Iris pigment epithelial cell (primary cell): ENCODE measurements around the gene SLC9A8.
A peak's percentile ranks its signal among the peaks of the same experiment; 100 is the strongest.
"Not testable (repeated sequence)": the region's sequence is repeated elsewhere in the genome, so short reads cannot be mapped to it uniquely, and the experiment has no call there.

ENCODE experiments used
- DNase-seq: peaks from one replicate; pipeline ENCODE4 v3.0.0-alpha.2; 2011; ENCODE audit warnings: low read depth

The SLC9A8 gene

GRCh38 chr20:49787371-49788357, 25.0 kb upstream of the SLC9A8 start:
- no peak for DNase-seq

GRCh38 chr20:49790077-49790798, 22.4 kb upstream of the SLC9A8 start:
- DNase-seq, result peak; percentile 94

GRCh38 chr20:49791165-49791564, 21.5 kb upstream of the SLC9A8 start:
- DNase-seq, result no peak

GRCh38 chr20:49792006-49792405, 20.6 kb upstream of the SLC9A8 start:
- DNase-seq, result peak; percentile 61

- no peak for DNase-seq
These were observed 20.0 kb upstream of the SLC9A8 start for GRCh38 chr20:49792611-49793010.

- DNase-seq, result no peak
These were observed 18.1 kb upstream of the SLC9A8 start for GRCh38 chr20:49794336-49795134.

- no peak for DNase-seq
These were observed 17.5 kb upstream of the SLC9A8 start for GRCh38 chr20:49795135-49795424.

- DNase-seq, result no peak
These were observed 15.9 kb upstream of the SLC9A8 start for GRCh38 chr20:49796600-49797343.

- no peak for DNase-seq
These were observed 15.3 kb upstream of the SLC9A8 start for GRCh38 chr20:49797344-49797615.

GRCh38 chr20:49798718-49799117, 13.9 kb upstream of the SLC9A8 start:
- DNase-seq, result no peak

GRCh38 chr20:49799698-49800097, 12.9 kb upstream of the SLC9A8 start:
- DNase-seq, result no peak

- DNase-seq, result no peak
These were observed 9.2 kb upstream of the SLC9A8 start for GRCh38 chr20:49803418-49803817.

- DNase-seq, result no peak
These were observed 8.3 kb upstream of the SLC9A8 start for GRCh38 chr20:49804364-49804763.

- not testable (repeated sequence) for DNase-seq
These were observed 7.3 kb upstream of the SLC9A8 start for GRCh38 chr20:49805224-49805876.

GRCh38 chr20:49808753-49809152, 3.9 kb upstream of the SLC9A8 start:
- DNase-seq, result no peak

GRCh38 chr20:49809803-49810359, 2.7 kb upstream of the SLC9A8 start:
- no peak for DNase-seq

- DNase-seq, result no peak
These were observed 2.0 kb upstream of the SLC9A8 start for GRCh38 chr20:49810491-49811190.

GRCh38 chr20:49811825-49812506, 662 bp upstream of the SLC9A8 start:
- DNase-seq, result peak; percentile 40

GRCh38 chr20:49813305-49813974, 812 bp downstream of the SLC9A8 start:
- no peak for DNase-seq
